Gastrocnemius medialis (tissue), 4 donors: ENCODE results near the gene SEMA3A. TPM values are rescaled to one million over a fixed set of nuclear protein-coding genes. Genes with fewer than 3 reads are reported as not detected.
"Not testable (repeated sequence)": the region's sequence is repeated elsewhere in the genome, so short reads cannot be mapped to it uniquely, and the experiment has no call there.

ENCODE experiments used
- ATAC-seq, 2 donors: fragments of 150-250 bp; one replicate each; pipeline ENCODE4 v1.9.1; 2016
- DNase-seq, 2 donors: peaks; one replicate each; pipeline ENCODE4 v3.0.0-alpha.2; 2019
- H3K27ac ChIP-seq, 4 donors: fragments of 200-600 bp; sonication (generic); 1 replicate in 1 of 4; 2 replicates in 3 of 4; pipeline ENCODE4 v1.5.1; 2016 to 2018; ENCODE audit warnings: mild to moderate bottlenecking in 2 of 4, moderate library complexity in 1 of 4
- H3K27me3 ChIP-seq, 3 donors: fragments of 200-600 bp; sonication (generic) in 2 of 3; 1 replicate in 1 of 3; 2 replicates in 2 of 3; pipeline versions ENCODE4 v1.5.1 to v1.6.0; 2016 to 2019; ENCODE audit warnings: mild to moderate bottlenecking in 1 of 3, moderate library complexity in 1 of 3
- H3K36me3 ChIP-seq, 2 donors: fragments of 200-600 bp; sonication (generic) in 1 of 2; one replicate each; pipeline ENCODE4 v1.5.1; 2017 to 2018
- H3K4me1 ChIP-seq, 2 donors: fragments of 200-600 bp; sonication (generic) in 1 of 2; one replicate each; pipeline ENCODE4 v1.5.1; 2016 to 2017; ENCODE audit warnings: mild to moderate bottlenecking in 2 of 2
- H3K4me3 ChIP-seq, 4 donors: fragments of 200-600 bp; sonication (generic) in 3 of 4; 1 replicate in 1 of 4; 2 replicates in 3 of 4; pipeline ENCODE4 v1.5.1; 2016 to 2019; ENCODE audit warnings: mild to moderate bottlenecking in 2 of 4
- H3K9me3 ChIP-seq, 3 donors: fragments of 200-600 bp; sonication (generic) in 2 of 3; 1 replicate in 1 of 3; 2 replicates in 2 of 3; pipeline ENCODE4 v1.5.1; 2016 to 2019
- POLR2A ChIP-seq, 2 donors: fragments of 450-650 bp; IDR thresholded peaks; one replicate each; pipeline ENCODE4 v1.6.1; 2017; ENCODE audit warnings: antibody characterized with exemption in 2 of 2, mild to moderate bottlenecking in 2 of 2, moderate library complexity in 2 of 2
- in situ Hi-C, 4 donors: fragments of 200-750 bp; cut with MboI; loops; one replicate each; pipeline versions ENCODE4 v1.15.0 to v1.8.0; 2017; ENCODE audit warnings: low sequenced_read_pairs in 4 of 4
- intact Hi-C: fragments of 100-400 bp; cut with DNase I; formaldehyde crosslinking; loops from one replicate; pipeline ENCODE4 v1.15.1; 2023; ENCODE audit warnings: low total_unique reads
- total RNA-seq, 4 donors: library from RNA; depleted of rRNA; stranded (reverse); fragments of >200 nt; gene quantifications; one replicate each; pipeline versions ENCODE4 v1.1.0 to v1.2.3, GENCODE V29; 2016
- TF ChIP-seq, protein P1 (sequence below), 5 experiments: fragments of 450-650 bp in 3 of 5; fragments of 200-600 bp in 2 of 5; sonication (generic) in 2 of 5; IDR thresholded peaks in 4 of 5; conservative IDR thresholded peaks in 1 of 5; 1 replicate in 4 of 5; 2 replicates in 1 of 5; pipeline ENCODE4 v1.5.1; 2016 to 2019; ENCODE audit warnings: antibody characterized with exemption in 5 of 5, mild to moderate bottlenecking in 3 of 5, moderate library complexity in 3 of 5

Gene SEMA3A
- total RNA-seq, 4 donors from 2014 or later, result 0.07 to 0.29 (median 0.13) TPM

GRCh38 chr7:84159435-84159834, 35.2 kb downstream of the SEMA3A start:
- in situ Hi-C loops (no loop called here), intact Hi-C loops (no loop called here)
- Histone ChIP-seq H3K27me3 (no peaks in the 10 kb centered on the region), H3K27ac (no peak overlapping the region), H3K4me1 (no peaks in the 10 kb centered on the region), H3K4me3 (no peak overlapping the region), H3K9me3 (no peaks in the 10 kb centered on the region), H3K36me3 (no peaks in the 10 kb centered on the region)
- TF ChIP-seq, protein P1, sequence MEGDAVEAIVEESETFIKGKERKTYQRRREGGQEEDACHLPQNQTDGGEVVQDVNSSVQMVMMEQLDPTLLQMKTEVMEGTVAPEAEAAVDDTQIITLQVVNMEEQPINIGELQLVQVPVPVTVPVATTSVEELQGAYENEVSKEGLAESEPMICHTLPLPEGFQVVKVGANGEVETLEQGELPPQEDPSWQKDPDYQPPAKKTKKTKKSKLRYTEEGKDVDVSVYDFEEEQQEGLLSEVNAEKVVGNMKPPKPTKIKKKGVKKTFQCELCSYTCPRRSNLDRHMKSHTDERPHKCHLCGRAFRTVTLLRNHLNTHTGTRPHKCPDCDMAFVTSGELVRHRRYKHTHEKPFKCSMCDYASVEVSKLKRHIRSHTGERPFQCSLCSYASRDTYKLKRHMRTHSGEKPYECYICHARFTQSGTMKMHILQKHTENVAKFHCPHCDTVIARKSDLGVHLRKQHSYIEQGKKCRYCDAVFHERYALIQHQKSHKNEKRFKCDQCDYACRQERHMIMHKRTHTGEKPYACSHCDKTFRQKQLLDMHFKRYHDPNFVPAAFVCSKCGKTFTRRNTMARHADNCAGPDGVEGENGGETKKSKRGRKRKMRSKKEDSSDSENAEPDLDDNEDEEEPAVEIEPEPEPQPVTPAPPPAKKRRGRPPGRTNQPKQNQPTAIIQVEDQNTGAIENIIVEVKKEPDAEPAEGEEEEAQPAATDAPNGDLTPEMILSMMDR (IDR thresholded peaks at IDR 0.05 in 4 of 5, conservative IDR thresholded peaks at IDR 0.05 in 1 of 5), result no peak
- no peak for ATAC-seq
- DNase-seq, result no peak

- H3K36me3 ChIP-seq, result no peaks in the 10 kb centered on the region
- no peaks in the 10 kb centered on the region for H3K27me3 ChIP-seq
- ATAC-seq, result no peak
- DNase-seq, result no peak
- intact Hi-C loops (no loop called here), in situ Hi-C loops (no loop called here)
- no peak for TF ChIP-seq POLR2A (IDR thresholded peaks at IDR 0.05)
- TF ChIP-seq, protein P1 (IDR thresholded peaks at IDR 0.05 in 4 of 5, conservative IDR thresholded peaks at IDR 0.05 in 1 of 5), result no peak
- no peaks in the 10 kb centered on the region for H3K9me3 ChIP-seq
- no peaks in the 10 kb centered on the region for H3K4me1 ChIP-seq
- H3K27ac ChIP-seq, result no peak overlapping the region
- no peak overlapping the region for H3K4me3 ChIP-seq
These were observed 37.4 kb downstream of the SEMA3A start for GRCh38 chr7:84157171-84157570.

DNA sequence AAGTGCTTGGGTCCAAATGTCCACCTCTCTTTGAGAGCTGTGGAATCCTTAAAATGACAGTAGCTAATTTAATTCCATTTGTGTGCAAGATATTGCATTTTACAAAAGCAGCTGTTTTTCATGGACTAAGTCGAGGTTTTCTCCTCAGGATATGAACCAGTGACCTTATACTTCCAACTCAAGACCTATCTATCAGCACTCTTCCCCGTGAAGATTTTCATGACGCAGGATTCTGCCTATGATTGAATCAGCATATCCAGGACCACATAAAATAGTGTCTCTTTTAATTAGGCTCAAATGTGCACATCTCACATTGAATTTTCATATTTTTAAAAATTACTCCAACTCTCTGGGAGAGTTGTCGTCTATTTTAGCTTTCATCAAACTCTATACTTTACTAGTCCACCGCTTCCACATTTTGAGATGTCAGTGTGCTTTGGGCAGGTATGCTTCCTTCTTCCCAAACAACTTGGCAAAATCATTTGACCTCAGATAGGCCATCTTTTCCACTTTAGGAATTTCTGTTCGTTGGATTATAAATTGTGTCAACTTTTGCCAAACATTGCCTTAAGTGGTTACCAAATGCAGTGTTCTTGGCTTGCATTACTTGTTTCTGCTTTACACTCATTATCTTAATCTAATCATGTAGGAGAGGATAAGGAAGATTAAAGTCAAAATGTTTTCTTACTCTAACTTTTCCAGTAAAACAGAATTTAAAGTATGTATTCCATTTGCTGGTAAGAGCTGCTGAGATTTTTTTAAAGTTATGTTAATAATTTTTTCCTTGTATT, 39.4 kb downstream of the SEMA3A start:
- H3K27me3 ChIP-seq, result no peaks in the 10 kb centered on the region
- H3K9me3 ChIP-seq, result no peaks in the 10 kb centered on the region
- no peaks in the 10 kb centered on the region for H3K4me1 ChIP-seq
- H3K27ac ChIP-seq, result no peak overlapping the region
- in situ Hi-C loops, result no loop called here
- no peak for TF ChIP-seq POLR2A (IDR thresholded peaks at IDR 0.05)
- TF ChIP-seq, protein P1 (IDR thresholded peaks at IDR 0.05 in 4 of 5, conservative IDR thresholded peaks at IDR 0.05 in 1 of 5), result no peak
- DNase-seq (no peak), ATAC-seq (no peak)
- no peaks in the 10 kb centered on the region for H3K36me3 ChIP-seq
- H3K4me3 ChIP-seq, result no peak overlapping the region
- intact Hi-C loops, result no loop called here

- H3K9me3 ChIP-seq, result no peaks in the 10 kb centered on the region
- TF ChIP-seq, protein P1 (IDR thresholded peaks at IDR 0.05 in 4 of 5, conservative IDR thresholded peaks at IDR 0.05 in 1 of 5), result no peak
- no peak for TF ChIP-seq POLR2A (IDR thresholded peaks at IDR 0.05)
- no peak for ATAC-seq
- H3K36me3 ChIP-seq, result no peaks in the 10 kb centered on the region
- H3K27ac ChIP-seq, result no peak overlapping the region
- DNase-seq, result no peak
- no peaks in the 10 kb centered on the region for H3K27me3 ChIP-seq
- no peaks in the 10 kb centered on the region for H3K4me1 ChIP-seq
- in situ Hi-C loops, result no loop called here
- H3K4me3 ChIP-seq, result no peak overlapping the region
- intact Hi-C loops, result no loop called here
These were observed 41.6 kb downstream of the SEMA3A start for GRCh38 chr7:84152995-84153394.

GRCh38 chr7:84150370-84150769, 44.2 kb downstream of the SEMA3A start:
- H3K4me1 ChIP-seq, in situ Hi-C loops, DNase-seq, H3K36me3 ChIP-seq, H3K27me3 ChIP-seq, H3K9me3 ChIP-seq, H3K27ac ChIP-seq, intact Hi-C loops, H3K4me3 ChIP-seq, ATAC-seq: not testable (repeated sequence)
